PFSK-1 (cell line): ENCODE data around the gene PRXL2C.

Experiments
- FOXP2 ChIP-seq: optimal IDR thresholded peaks from 2 replicates; pipeline ENCODE3; 2011; ENCODE audit warnings: borderline replicate concordance, control low read depth, inconsistent platforms; ENCODE audit not compliant: insufficient read depth; ENCODE audit errors: extremely low read length, extremely low read depth
- POLR2AphosphoS5 ChIP-seq: IDR thresholded peaks from 2 replicates; pipeline ENCODE4 v1.6.1; 2012; ENCODE audit warnings: low read depth, mild to moderate bottlenecking, control low read depth, low read length, moderate library complexity
- REST ChIP-seq, 2 experiments: IDR thresholded peaks; 2 replicates each; pipeline versions ENCODE4 v1.6.1 to v1.8.0; 2011 to 2012; ENCODE audit warnings: low read depth in 2 of 2, low read length in 2 of 2, control low read depth in 1 of 2, inconsistent platforms in 1 of 2, mild to moderate bottlenecking in 1 of 2, moderate library complexity in 1 of 2; ENCODE audit not compliant: insufficient read depth in 1 of 2
- SIN3A ChIP-seq: IDR thresholded peaks from 2 replicates; pipeline ENCODE4 v1.6.1; 2012; ENCODE audit warnings: mild to moderate bottlenecking, low read length, moderate library complexity, borderline replicate concordance; ENCODE audit not compliant: insufficient read depth
- TAF1 ChIP-seq: IDR thresholded peaks from 2 replicates; pipeline ENCODE4 v1.6.1; 2012; ENCODE audit warnings: low read length, control low read depth, borderline replicate concordance; ENCODE audit not compliant: insufficient read depth

The PRXL2C gene

GRCh38 chr9:96644137-96644536 lies 11.0 kb downstream of the PRXL2C start:
- TF ChIP-seq FOXP2 (no peak), REST (IDR thresholded peaks at IDR 0.05; ENCODE audit: insufficient read depth in 1 of 2, low read depth in 2 of 2, low read length in 2 of 2) (no peak)

- TF ChIP-seq TAF1 (no peak), REST (IDR thresholded peaks at IDR 0.05; ENCODE audit: insufficient read depth in 1 of 2, low read depth in 2 of 2, low read length in 2 of 2) (no peak), SIN3A (no peak), POLR2AphosphoS5 (no peak), FOXP2 (no peak)
Observed at GRCh38 chr9:96641514-96641913, 13.6 kb downstream of the PRXL2C start.

GRCh38 chr9:96638606-96639364 lies 16.3 kb downstream of the PRXL2C start:
- TF ChIP-seq POLR2AphosphoS5 (no peak), TAF1 (no peak), SIN3A (no peak), FOXP2 (no peak), REST (IDR thresholded peaks at IDR 0.05; ENCODE audit: insufficient read depth in 1 of 2, low read depth in 2 of 2, low read length in 2 of 2) (no peak)

- TF ChIP-seq REST (IDR thresholded peaks at IDR 0.05; ENCODE audit: insufficient read depth in 1 of 2, low read depth in 2 of 2, low read length in 2 of 2) (no peak), TAF1 (no peak), SIN3A (no peak), FOXP2 (no peak)
Observed at GRCh38 chr9:96636368-96636767, 18.7 kb downstream of the PRXL2C start.

- TF ChIP-seq FOXP2: no peak
- TF ChIP-seq TAF1: no peak
- TF ChIP-seq SIN3A: no peak
- TF ChIP-seq POLR2AphosphoS5: no peak
- no peak for TF ChIP-seq REST (IDR thresholded peaks at IDR 0.05; ENCODE audit: insufficient read depth in 1 of 2, low read depth in 2 of 2, low read length in 2 of 2)
Observed at GRCh38 chr9:96626912-96627311, 28.2 kb downstream of the PRXL2C start.
